ENCODE data around the gene VWA7. TPM values are rescaled to one million over a fixed set of nuclear protein-coding genes. Genes with fewer than 3 reads are reported as not detected.

The VWA7 gene
- polyA plus RNA-seq, 1 of the 3 experiments (the other 2 are of a cell fraction), result 0.56 TPM

- H3K9me3 ChIP-seq, result no peaks in the 10 kb centered on the region
- CTCF ChIA-PET, result interaction anchor here (0.8 to 3.0 kb wide), 13 partner anchors 9 to 249 kb away, joined by 3 to 37 read pairs (median 7); partner anchors contain the start of genes ATP6V1G2, DDAH2, HSPA1A and HSPA1L
- H2AFZ ChIP-seq (ENCODE audit: low read depth), result peak overlapping the region; percentile 45; the same call in 1 of the 2 replicates
- no peaks in the 10 kb centered on the region for H3K9me2 ChIP-seq
- TF ChIP-seq SMC3 (IDR thresholded peaks at IDR 0.05; ENCODE audit: low read depth, low read length) (no peak), EZH2phosphoT487 (IDR thresholded peaks at IDR 0.05; ENCODE audit: borderline replicate concordance, low read depth) (no peak), IRF3 (IDR thresholded peaks at IDR 0.05; ENCODE audit: low read depth, low read length) (no peak), ZBTB33 (IDR thresholded peaks at IDR 0.05; ENCODE audit: borderline replicate concordance, low read depth) (no peak), JUND (IDR thresholded peaks at IDR 0.05) (no peak), NRF1 (IDR thresholded peaks at IDR 0.05; ENCODE audit: low read depth, low read length) (no peak), RAD21 (IDR thresholded peaks at IDR 0.05; ENCODE audit: low read length) (no peak), YY1 (IDR thresholded peaks at IDR 0.05; ENCODE audit: low read depth) (no peak), REST (IDR thresholded peaks at IDR 0.05; ENCODE audit: low read depth, low read length) (no peak), NFIC (IDR thresholded peaks at IDR 0.05; ENCODE audit: borderline replicate concordance) (no peak), RCOR1 (IDR thresholded peaks at IDR 0.05; ENCODE audit: low read length) (no peak), RFX5 (IDR thresholded peaks at IDR 0.05; ENCODE audit: low read length) (no peak), POLR2AphosphoS5 (IDR thresholded peaks at IDR 0.05; ENCODE audit: low read depth, low read length) (no peak), EP300 (IDR thresholded peaks at IDR 0.05; ENCODE audit: borderline replicate concordance in 1 of 2, low read depth in 1 of 2, low read length in 1 of 2) (no peak), USF2 (IDR thresholded peaks at IDR 0.05; ENCODE audit: borderline replicate concordance, low read depth, low read length) (no peak), FOXJ3 (CRISPR knock-in tag; IDR thresholded peaks at IDR 0.05) (no peak), ELF1 (IDR thresholded peaks at IDR 0.05) (no peak), FOXM1 (IDR thresholded peaks at IDR 0.05; ENCODE audit: low read depth) (no peak), USF1 (IDR thresholded peaks at IDR 0.05; ENCODE audit: borderline replicate concordance, low read depth) (no peak), MEF2A (IDR thresholded peaks at IDR 0.05; ENCODE audit: borderline replicate concordance, low read depth) (no peak)
- H3K4me1 ChIP-seq (ENCODE audit: control insufficient read depth in 1 of 2, insufficient read depth in 2 of 2, low read depth in 1 of 2, low read length in 1 of 2), result peaks cover 3 to 12% of the 10 kb centered on the region in 2 experiments; a peak in 3 of 4 replicates
- no peaks in the 10 kb centered on the region for H4K20me1 ChIP-seq (ENCODE audit: insufficient read depth)
- peak overlapping the region; percentile 80 to 82 for H3K4me3 ChIP-seq (ENCODE audit: low read depth in 2 of 2, low read length in 1 of 2)
- peaks cover 37% of the 10 kb centered on the region for H3K79me2 ChIP-seq (ENCODE audit: insufficient read depth)
- WGBS (ENCODE audit: low lambda C conversion rate), result 2% methylated on average over 29 of the region's 44 CpGs
- peak overlapping the region; percentile 99 for H3K4me2 ChIP-seq
- POLR2A ChIA-PET, result interaction anchor here (0.8 to 1.8 kb wide), 11 partner anchors 12 to 1177 kb away, joined by 3 to 24 read pairs (median 3); partner anchors contain the start of genes ABHD16A, CLIC1, DDX39B and HSPA1A
- H3K9ac ChIP-seq, result peak overlapping the region; percentile 84
- peaks cover 16 to 23% of the 10 kb centered on the region in 2 experiments for H3K36me3 ChIP-seq (replicated peaks in 1 of 2; ENCODE audit: control insufficient read depth in 1 of 2, insufficient read depth in 2 of 2, low read length in 1 of 2)
- peak; percentile 80 for DNase-seq
- no peaks in the 10 kb centered on the region for H3K27me3 ChIP-seq (ENCODE audit: insufficient read depth)
- H3F3A ChIP-seq (replicated peaks; ENCODE audit: insufficient read depth), result peaks cover 23% of the 10 kb centered on the region
- H3K27ac ChIP-seq (ENCODE audit: low read depth in 2 of 2, low read length in 1 of 2), result peak overlapping the region; percentile 72 to 96
Observed at GRCh38 chr6:31794866-31795615, 17.9 kb upstream of the VWA7 start.

All from SK-N-SH (cell line).